ENCODE measurements around the gene RASA4.
"Not testable (repeated sequence)": the region's sequence is repeated elsewhere in the genome, so short reads cannot be mapped to it uniquely, and the experiment has no call there.

GRCh38 chr7:102568620-102569019 lies 47.9 kb downstream of the RASA4 start:
- not testable (repeated sequence) for TF ChIP-seq POLR2AphosphoS5 (IDR thresholded peaks at IDR 0.05; ENCODE audit: borderline replicate concordance, low read depth, low read length); EZH2 (IDR thresholded peaks at IDR 0.05)
